ENCODE results near the gene CCL25. TPM values are rescaled to one million over a fixed set of nuclear protein-coding genes. Genes with fewer than 3 reads are reported as not detected.

The CCL25 gene
- total RNA-seq, 1 experiment from 2014 or later, result not detected

- no peaks in the 10 kb centered on the region for H3K36me3 ChIP-seq (ENCODE audit: control insufficient read depth in 1 of 2, insufficient read depth in 2 of 2, low read length in 2 of 2)
- no peak for ATAC-seq
- CTCF ChIA-PET, result no interaction called here
- no peak for DNase-seq (ENCODE audit: low read depth, low spot score)
- H3K4me1 ChIP-seq (ENCODE audit: control insufficient read depth in 1 of 2, insufficient read depth in 2 of 2, low read length in 2 of 2), result peaks cover 11 to 20% of the 10 kb centered on the region in 2 experiments; a peak in 3 of 4 replicates
- intact Hi-C loops (cut with micrococcal nuclease), result no loop called here
- no peak overlapping the region for H3K4me3 ChIP-seq (replicated peaks in 1 of 2; ENCODE audit: low read depth in 1 of 2, low read length in 2 of 2)
- no peaks in the 10 kb centered on the region for H4K20me1 ChIP-seq (ENCODE audit: insufficient read depth)
- H3K9me3 ChIP-seq (ENCODE audit: control insufficient read depth in 1 of 2, insufficient read depth in 1 of 2, low read depth in 1 of 2, low read length in 2 of 2), result no peaks in the 10 kb centered on the region
- no peaks in the 10 kb centered on the region for H3K27me3 ChIP-seq (ENCODE audit: insufficient read depth, low read length)
- POLR2A ChIA-PET, result no interaction called here
- no TSS peak for BruUV-seq (replicated peaks)
- RAD21 ChIA-PET (ENCODE audit: low non-redundant PET in 1 of 2, low total read pairs in 2 of 2, uncharacterized antibody in 2 of 2, unreplicated experiment in 2 of 2), result no interaction called here
- H3K9ac ChIP-seq (ENCODE audit: low read length), result no peak overlapping the region
- no peaks in the 10 kb centered on the region for H3K9me2 ChIP-seq (ENCODE audit: insufficient read depth)
- H2AFZ ChIP-seq (ENCODE audit: low read depth, low read length, poor library complexity, severe bottlenecking), result no peak overlapping the region
- H3K79me2 ChIP-seq (ENCODE audit: insufficient read depth, low read length), result no peaks in the 10 kb centered on the region
- no peak overlapping the region for H3K4me2 ChIP-seq (ENCODE audit: low read length)
- no peak for TF ChIP-seq POLR2AphosphoS5 (IDR thresholded peaks at IDR 0.05; ENCODE audit: low read depth, low read length)
- TF ChIP-seq EGR1 (IDR thresholded peaks at IDR 0.05; ENCODE audit: low read depth), result no peak
- peak; percentile 85 for TF ChIP-seq CEBPB (IDR thresholded peaks at IDR 0.05; ENCODE audit: low read depth)
- no peak for TF ChIP-seq JUND (IDR thresholded peaks at IDR 0.05)
- TF ChIP-seq SP1 (IDR thresholded peaks at IDR 0.05; ENCODE audit: low read depth), result no peak
- TF ChIP-seq, protein P1, sequence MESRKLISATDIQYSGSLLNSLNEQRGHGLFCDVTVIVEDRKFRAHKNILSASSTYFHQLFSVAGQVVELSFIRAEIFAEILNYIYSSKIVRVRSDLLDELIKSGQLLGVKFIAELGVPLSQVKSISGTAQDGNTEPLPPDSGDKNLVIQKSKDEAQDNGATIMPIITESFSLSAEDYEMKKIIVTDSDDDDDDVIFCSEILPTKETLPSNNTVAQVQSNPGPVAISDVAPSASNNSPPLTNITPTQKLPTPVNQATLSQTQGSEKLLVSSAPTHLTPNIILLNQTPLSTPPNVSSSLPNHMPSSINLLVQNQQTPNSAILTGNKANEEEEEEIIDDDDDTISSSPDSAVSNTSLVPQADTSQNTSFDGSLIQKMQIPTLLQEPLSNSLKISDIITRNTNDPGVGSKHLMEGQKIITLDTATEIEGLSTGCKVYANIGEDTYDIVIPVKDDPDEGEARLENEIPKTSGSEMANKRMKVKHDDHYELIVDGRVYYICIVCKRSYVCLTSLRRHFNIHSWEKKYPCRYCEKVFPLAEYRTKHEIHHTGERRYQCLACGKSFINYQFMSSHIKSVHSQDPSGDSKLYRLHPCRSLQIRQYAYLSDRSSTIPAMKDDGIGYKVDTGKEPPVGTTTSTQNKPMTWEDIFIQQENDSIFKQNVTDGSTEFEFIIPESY (IDR thresholded peaks at IDR 0.05; ENCODE audit: extremely low read depth, insufficient replicate concordance, low read length), result no peak
- no peak for TF ChIP-seq FOSL1 (IDR thresholded peaks at IDR 0.05; ENCODE audit: low read depth)
- no peak overlapping the region for H3K27ac ChIP-seq (ENCODE audit: low read depth, low read length)
These were observed 29.3 kb downstream of the CCL25 start for GRCh38 chr19:8081569-8082550.

Data from HCT116 (cell line).